HCT116 (cell line): ENCODE data around the gene ARHGAP31. TPM values are rescaled to one million over a fixed set of nuclear protein-coding genes. Genes with fewer than 3 reads are reported as not detected.

ENCODE experiments used
- ATAC-seq: fragments of 200-7000 bp; cut with Tn5 transposase; 2 replicates; pipeline ENCODE4 v1.9.1; 2020; ENCODE audit warnings: mild to moderate bottlenecking, moderate library complexity
- BruUV-seq: library from RNA; stranded (reverse); fragments of 400-500 nt; replicated peaks from 2 replicates; lab custom pipeline; 2021; lab: Mats Ljungman, UMichigan
- CTCF ChIA-PET: fragments of 300-600 bp; sonication (Branson Sonifier 250); formaldehyde crosslinking; loops from one replicate; lab custom pipeline; 2021; ENCODE audit warnings: antibody characterized with exemption; lab: Charles Lee
- POLR2A ChIA-PET: fragments of 300-600, 350-600 bp; sonication (Branson Sonifier 250); formaldehyde crosslinking; loops from one replicate; lab custom pipeline; 2021; ENCODE audit warnings: antibody characterized with exemption; lab: Charles Lee
- RAD21 ChIA-PET, 2 experiments: fragments of 300-600 bp; sonication (Branson Sonifier 250); formaldehyde crosslinking; loops; one replicate each; lab custom pipeline; 2023; ENCODE audit warnings: low total read pairs in 2 of 2; ENCODE audit not compliant: uncharacterized antibody in 2 of 2, unreplicated experiment in 2 of 2, low non-redundant PET in 1 of 2; lab: Charles Lee
- DNase-seq: peaks from one replicate; pipeline ENCODE4 v3.0.0-alpha.2; 2010; ENCODE audit warnings: low read depth, low spot score
- H2AFZ ChIP-seq: fragments of 200-600 bp; shearing (Covaris generic), sonication (generic); 2 replicates; pipeline ENCODE4 v1.6.1; 2017; ENCODE audit warnings: low read depth, mixed run types, mixed read lengths, antibody characterized with exemption, low read length; ENCODE audit not compliant: poor library complexity, severe bottlenecking
- H3K27ac ChIP-seq: 2 replicates; pipeline ENCODE4 v1.5.1; 2012; ENCODE audit warnings: low read depth, low read length
- H3K27me3 ChIP-seq: fragments of 200-600 bp; sonication (generic); 2 replicates; pipeline ENCODE4 v1.6.1; 2016; ENCODE audit warnings: mixed run types, low read length, mixed read lengths; ENCODE audit not compliant: insufficient read depth
- H3K36me3 ChIP-seq, 2 experiments: fragments of 200-500 bp in 1 of 2; fragments of 200-600 bp in 1 of 2; sonication (Bioruptor generic) in 1 of 2; sonication (generic) in 1 of 2; 2 replicates each; pipeline versions ENCODE4 v1.5.1 to v1.6.1; 2014 to 2016; ENCODE audit warnings: low read length in 2 of 2, inconsistent platforms in 1 of 2, mixed read lengths in 1 of 2, mixed run types in 1 of 2; ENCODE audit not compliant: insufficient read depth in 2 of 2, control insufficient read depth in 1 of 2
- H3K4me1 ChIP-seq, 2 experiments: fragments of 200-600 bp in 1 of 2; sonication (generic) in 1 of 2; 2 replicates each; pipeline versions ENCODE4 v1.5.1 to v1.6.1; 2012 to 2017; ENCODE audit warnings: low read length in 2 of 2, inconsistent platforms in 1 of 2, mild to moderate bottlenecking in 1 of 2, mixed read lengths in 1 of 2, mixed run types in 1 of 2, moderate library complexity in 1 of 2; ENCODE audit not compliant: insufficient read depth in 2 of 2, control insufficient read depth in 1 of 2
- H3K4me2 ChIP-seq: fragments of 200-600 bp; sonication (generic); 2 replicates; pipeline ENCODE4 v1.6.1; 2017; ENCODE audit warnings: mixed run types, low read length, mixed read lengths
- H3K4me3 ChIP-seq, 2 experiments: fragments of 200-600 bp in 1 of 2; sonication (generic) in 1 of 2; replicated peaks in 1 of 2; 2 replicates each; pipeline ENCODE4 v1.5.1; 2011 to 2016; ENCODE audit warnings: low read length in 2 of 2, control low read depth in 1 of 2, low read depth in 1 of 2, mild to moderate bottlenecking in 1 of 2, mixed read lengths in 1 of 2, mixed run types in 1 of 2
- H3K79me2 ChIP-seq: fragments of 200-600 bp; sonication (generic); 2 replicates; pipeline ENCODE4 v1.6.1; 2017; ENCODE audit warnings: mild to moderate bottlenecking, mixed run types, low read length, moderate library complexity, mixed read lengths; ENCODE audit not compliant: insufficient read depth
- H3K9ac ChIP-seq: fragments of 200-600 bp; sonication (generic); 2 replicates; pipeline ENCODE4 v1.6.1; 2016; ENCODE audit warnings: low read length, mixed read lengths
- H3K9me2 ChIP-seq: fragments of 200-600 bp; sonication (generic), shearing (Covaris generic); 2 replicates; pipeline ENCODE4 v1.6.1; 2017; ENCODE audit warnings: mixed run types, mild to moderate bottlenecking, moderate library complexity; ENCODE audit not compliant: insufficient read depth
- H3K9me3 ChIP-seq, 2 experiments: fragments of 200-500 bp in 1 of 2; fragments of 200-600 bp in 1 of 2; sonication (Bioruptor generic) in 1 of 2; sonication (generic) in 1 of 2; 2 replicates each; pipeline ENCODE4 v1.6.1; 2014 to 2017; ENCODE audit warnings: low read length in 2 of 2, mixed read lengths in 2 of 2, inconsistent platforms in 1 of 2, low read depth in 1 of 2, mild to moderate bottlenecking in 1 of 2, mixed run types in 1 of 2, moderate library complexity in 1 of 2; ENCODE audit not compliant: control insufficient read depth in 1 of 2, insufficient read depth in 1 of 2
- H4K20me1 ChIP-seq: fragments of 200-600 bp; sonication (generic), shearing (Covaris generic); 2 replicates; pipeline ENCODE4 v1.6.1; 2017; ENCODE audit warnings: mixed run types, mild to moderate bottlenecking, moderate library complexity; ENCODE audit not compliant: insufficient read depth
- CBX3 ChIP-seq: IDR thresholded peaks from 2 replicates; pipeline ENCODE4 v1.6.1; 2012; ENCODE audit warnings: low read depth
- CEBPB ChIP-seq: IDR thresholded peaks from 2 replicates; pipeline ENCODE4 v1.6.1; 2012; ENCODE audit warnings: low read depth
- CTCF ChIP-seq, 3 experiments: fragments of 200-600 bp in 1 of 3; sonication (generic) in 1 of 3; IDR thresholded peaks in 2 of 3; conservative IDR thresholded peaks in 1 of 3; 2 replicates each; pipeline ENCODE4 v1.5.1; 2012 to 2017; ENCODE audit warnings: low read depth in 2 of 3, low read length in 2 of 3, antibody characterized with exemption in 1 of 3, borderline replicate concordance in 1 of 3, control low read depth in 1 of 3, mild to moderate bottlenecking in 1 of 3, mixed read lengths in 1 of 3, mixed run types in 1 of 3, moderate library complexity in 1 of 3; ENCODE audit not compliant: insufficient read depth in 1 of 3
- EGR1 ChIP-seq: IDR thresholded peaks from 2 replicates; pipeline ENCODE4 v1.6.1; 2012; ENCODE audit warnings: low read depth
- ELF1 ChIP-seq: IDR thresholded peaks from 2 replicates; pipeline ENCODE4 v1.6.1; 2012; ENCODE audit warnings: low read depth, borderline replicate concordance
- EZH2 ChIP-seq: fragments of 200-600 bp; sonication (generic); IDR thresholded peaks from 2 replicates; pipeline ENCODE4 v1.6.1; 2017; ENCODE audit warnings: antibody characterized with exemption, mixed run types
- EZH2phosphoT487 ChIP-seq: fragments of 200-600 bp; IDR thresholded peaks from 2 replicates; pipeline ENCODE4 v1.6.1; 2018; ENCODE audit warnings: antibody characterized with exemption, borderline replicate concordance
- FOSL1 ChIP-seq: IDR thresholded peaks from 2 replicates; pipeline ENCODE4 v1.6.1; 2012; ENCODE audit warnings: low read depth
- JUND ChIP-seq: IDR thresholded peaks from 2 replicates; pipeline ENCODE4 v1.6.1; 2012
- MAX ChIP-seq: IDR thresholded peaks from 2 replicates; pipeline ENCODE4 v1.6.1; 2012
- POLR2A ChIP-seq: IDR thresholded peaks from 2 replicates; pipeline ENCODE4 v1.7.0; 2011; ENCODE audit warnings: borderline replicate concordance; ENCODE audit not compliant: insufficient read depth, insufficient read length; ENCODE audit errors: extremely low read depth
- POLR2AphosphoS5 ChIP-seq: IDR thresholded peaks from 2 replicates; pipeline ENCODE4 v1.6.1; 2011; ENCODE audit warnings: mild to moderate bottlenecking, low read depth, low read length, moderate library complexity
- RAD21 ChIP-seq: IDR thresholded peaks from 2 replicates; pipeline ENCODE4 v1.6.1; 2012; ENCODE audit warnings: low read depth, mild to moderate bottlenecking
- SIN3A ChIP-seq: IDR thresholded peaks from 2 replicates; pipeline ENCODE4 v1.6.1; 2012; ENCODE audit warnings: low read depth
- SP1 ChIP-seq: IDR thresholded peaks from 2 replicates; pipeline ENCODE4 v1.6.1; 2012; ENCODE audit warnings: low read depth
- TCF7L2 ChIP-seq: IDR thresholded peaks from 2 replicates; pipeline ENCODE4 v1.7.0; 2011; ENCODE audit warnings: borderline replicate concordance, inconsistent platforms; ENCODE audit not compliant: insufficient read depth, insufficient read length; ENCODE audit errors: extremely low read depth
- YY1 ChIP-seq: IDR thresholded peaks from 2 replicates; pipeline ENCODE4 v1.6.1; 2011; ENCODE audit warnings: low read length, low read depth, moderate library complexity, mild to moderate bottlenecking; ENCODE audit not compliant: insufficient replicate concordance; ENCODE audit errors: extremely low read depth
- ZFX ChIP-seq: fragments of 450-650 bp; IDR thresholded peaks from 2 replicates; pipeline ENCODE4 v1.6.1; 2017
- ZNF274 ChIP-seq: fragments of 200-500 bp; sonication (Bioruptor generic); IDR thresholded peaks from 2 replicates; pipeline ENCODE4 v1.6.1; 2014; ENCODE audit warnings: mild to moderate bottlenecking, low read depth, low read length, inconsistent platforms
- intact Hi-C: fragments of 100-400 bp; cut with micrococcal nuclease; formaldehyde crosslinking; loops from 2 replicates; pipeline ENCODE4 v1.10.0; 2022
- total RNA-seq: library from RNA; stranded (reverse); gene quantifications from one replicate; pipeline ENCODE4 v1.2.1, GENCODE V29; 2021; ENCODE audit not compliant: unreplicated experiment

The ARHGAP31 gene
- total RNA-seq, 1 experiment from 2014 or later: 0.93 TPM

GRCh38 chr3:119364401-119364800 lies 70.2 kb downstream of the ARHGAP31 start:
- no peak overlapping the region for H3K4me2 ChIP-seq
- CTCF ChIA-PET: no interaction called here
- no peaks in the 10 kb centered on the region for H3K9me3 ChIP-seq
- ATAC-seq (no peak), DNase-seq (no peak)
- H3K4me3 ChIP-seq: no peak overlapping the region
- no peaks in the 10 kb centered on the region for H3K36me3 ChIP-seq
- no TSS peak for BruUV-seq
- POLR2A ChIA-PET: no interaction called here
- intact Hi-C loops: no loop called here
- H3K9ac ChIP-seq: no peak overlapping the region
- no peaks in the 10 kb centered on the region for H4K20me1 ChIP-seq
- TF ChIP-seq JUND: no peak
- TF ChIP-seq CBX3: no peak
- no peak for TF ChIP-seq YY1
- TF ChIP-seq POLR2AphosphoS5: no peak
- no peak for TF ChIP-seq ELF1
- TF ChIP-seq SIN3A: no peak
- TF ChIP-seq FOSL1: no peak
- TF ChIP-seq ZNF274: no peak
- no peak for TF ChIP-seq CTCF (IDR thresholded peaks at IDR 0.05 in 2 of 3, conservative IDR thresholded peaks at IDR 0.05 in 1 of 3; ENCODE audit: borderline replicate concordance in 1 of 3, insufficient read depth in 1 of 3, low read depth in 2 of 3, low read length in 2 of 3)
- no peak for TF ChIP-seq CEBPB
- no peak for TF ChIP-seq TCF7L2
- no peak for TF ChIP-seq ZFX
- no peak for TF ChIP-seq SP1
- TF ChIP-seq EZH2: no peak
- TF ChIP-seq RAD21: no peak
- no peak for TF ChIP-seq EGR1
- no peak for TF ChIP-seq POLR2A
- TF ChIP-seq MAX: no peak
- TF ChIP-seq EZH2phosphoT487: no peak
- no peak overlapping the region for H3K27ac ChIP-seq
- H3K27me3 ChIP-seq: no peaks in the 10 kb centered on the region
- no peaks in the 10 kb centered on the region for H3K9me2 ChIP-seq
- H3K4me1 ChIP-seq: no peaks in the 10 kb centered on the region
- no peak overlapping the region for H2AFZ ChIP-seq
- RAD21 ChIA-PET: no interaction called here
- no peaks in the 10 kb centered on the region for H3K79me2 ChIP-seq
